ENCODE data around the gene AQP9. TPM values are rescaled to one million over a fixed set of nuclear protein-coding genes. Genes with fewer than 3 reads are reported as not detected.

The AQP9 gene
- total RNA-seq, 1 experiment from 2014 or later, result 0.67 TPM

DNA sequence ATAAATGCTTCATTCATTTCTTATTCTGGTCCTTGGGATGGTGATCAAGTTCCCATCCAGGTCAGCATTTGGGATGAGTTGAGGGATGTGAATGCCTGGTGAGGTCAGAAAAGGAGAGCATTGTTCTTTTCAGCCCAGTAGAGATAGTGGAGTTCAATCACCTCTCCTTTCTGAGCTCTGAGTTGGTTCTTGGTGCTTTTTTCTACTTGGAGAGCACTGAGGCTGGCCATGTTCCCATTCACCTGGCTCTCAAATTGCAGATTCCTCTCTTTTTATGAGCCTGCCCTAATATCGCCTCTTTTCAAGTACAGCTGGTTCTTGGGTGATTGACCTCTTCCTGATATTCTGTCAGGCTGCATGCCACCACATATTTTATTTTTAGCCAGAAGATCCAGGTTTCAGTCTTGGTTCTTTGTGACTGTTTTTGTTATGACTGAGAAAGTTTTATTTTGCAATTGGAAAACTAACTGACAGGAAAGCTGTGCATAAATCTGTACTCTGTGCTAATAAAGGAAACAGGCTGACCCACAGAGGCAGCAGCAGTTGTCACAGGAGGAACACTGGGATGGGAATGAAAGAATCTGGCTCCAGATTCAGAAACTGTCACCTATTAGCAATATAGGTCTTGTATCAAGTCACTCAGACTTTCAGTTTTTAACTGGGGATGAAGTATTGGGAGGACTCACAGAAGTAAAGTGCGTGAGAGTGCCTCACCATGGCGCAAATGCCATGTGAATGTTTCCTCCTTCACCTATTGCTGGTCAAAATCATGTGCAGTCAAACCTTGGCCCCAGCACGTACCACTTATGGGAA, 10.7 kb downstream of the AQP9 start:
- DNase-seq, result no peak
- Histone ChIP-seq H3K27ac (no peak overlapping the region), H3K27me3 (no peaks in the 10 kb centered on the region), H3K4me1 (peaks cover 16% of the 10 kb centered on the region), H3K36me3 (no peaks in the 10 kb centered on the region), H3K4me3 (no peak overlapping the region), H3K9me3 (replicated peaks) (no peaks in the 10 kb centered on the region)

DNA sequence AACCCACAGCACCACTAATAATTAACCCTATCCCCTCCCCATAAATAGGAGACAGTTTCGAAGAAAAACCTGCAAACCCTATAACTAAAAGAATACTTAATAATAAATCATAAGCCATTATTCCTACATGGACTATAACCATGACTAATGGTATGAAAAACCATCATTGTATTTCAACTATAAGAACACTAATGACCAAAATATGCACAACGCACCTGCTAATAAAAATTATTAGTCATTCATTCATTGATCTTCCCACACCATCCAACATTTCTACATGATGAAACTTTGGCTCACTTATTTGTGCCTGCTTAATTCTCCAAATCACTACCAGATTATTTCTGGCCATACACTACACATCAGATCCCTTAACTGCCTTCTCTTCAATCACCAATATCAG, 16.6 kb downstream of the AQP9 start:
- H3K4me1 ChIP-seq, result no peaks in the 10 kb centered on the region
- DNase-seq, result no peak
- no peaks in the 10 kb centered on the region for H3K36me3 ChIP-seq
- H3K9me3 ChIP-seq (replicated peaks), result no peaks in the 10 kb centered on the region
- H3K27me3 ChIP-seq, result no peaks in the 10 kb centered on the region
- H3K4me3 ChIP-seq, result no peak overlapping the region
- H3K27ac ChIP-seq, result no peak overlapping the region

GRCh38 chr15:58159827-58160386, 21.7 kb downstream of the AQP9 start:
- Histone ChIP-seq H3K27me3 (no peaks in the 10 kb centered on the region), H3K27ac (no peak overlapping the region), H3K4me1 (peaks cover 29% of the 10 kb centered on the region), H3K36me3 (no peaks in the 10 kb centered on the region), H3K9me3 (replicated peaks) (no peaks in the 10 kb centered on the region), H3K4me3 (no peak overlapping the region)
- no peak for DNase-seq

- peaks cover 37% of the 10 kb centered on the region for H3K4me1 ChIP-seq
- no peak overlapping the region for H3K4me3 ChIP-seq
- H3K9me3 ChIP-seq (replicated peaks), result no peaks in the 10 kb centered on the region
- peak overlapping the region; percentile 80 for H3K27ac ChIP-seq
- no peaks in the 10 kb centered on the region for H3K27me3 ChIP-seq
- no peaks in the 10 kb centered on the region for H3K36me3 ChIP-seq
- peak in 1 of 2 experiments; percentile 23 for DNase-seq
Measured at GRCh38 chr15:58161436-58161930, 23.3 kb downstream of the AQP9 start.

DNA sequence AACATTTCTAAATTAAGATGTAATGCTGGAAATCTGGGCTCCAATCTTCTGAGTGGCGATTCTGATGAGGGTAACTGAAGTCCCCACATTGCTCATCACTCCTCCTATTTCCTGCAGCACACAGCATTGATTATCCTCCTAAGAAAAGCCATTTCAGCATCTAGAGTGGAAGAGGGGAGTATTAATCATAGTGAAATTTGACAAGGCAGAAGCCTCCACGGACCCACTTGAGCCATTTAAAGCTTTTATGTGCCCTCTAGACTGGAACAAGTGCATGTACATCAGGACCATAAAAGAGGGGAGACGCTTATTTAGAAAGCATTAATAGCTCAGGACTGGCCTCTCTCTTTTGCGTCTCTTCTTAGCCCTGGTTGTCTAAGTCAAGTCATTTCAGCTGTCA, 25.8 kb downstream of the AQP9 start:
- H3K36me3 ChIP-seq, result no peaks in the 10 kb centered on the region
- no peak overlapping the region for H3K27ac ChIP-seq
- H3K4me3 ChIP-seq, result no peak overlapping the region
- peaks cover 37% of the 10 kb centered on the region for H3K4me1 ChIP-seq
- no peaks in the 10 kb centered on the region for H3K9me3 ChIP-seq (replicated peaks)
- no peak for DNase-seq
- no peaks in the 10 kb centered on the region for H3K27me3 ChIP-seq

GRCh38 chr15:58164926-58165325, 26.7 kb downstream of the AQP9 start:
- no peak for DNase-seq
- no peak overlapping the region for H3K4me3 ChIP-seq
- peaks cover 37% of the 10 kb centered on the region for H3K4me1 ChIP-seq
- no peak overlapping the region for H3K27ac ChIP-seq
- no peaks in the 10 kb centered on the region for H3K27me3 ChIP-seq
- H3K9me3 ChIP-seq (replicated peaks), result no peaks in the 10 kb centered on the region
- no peaks in the 10 kb centered on the region for H3K36me3 ChIP-seq

DNA sequence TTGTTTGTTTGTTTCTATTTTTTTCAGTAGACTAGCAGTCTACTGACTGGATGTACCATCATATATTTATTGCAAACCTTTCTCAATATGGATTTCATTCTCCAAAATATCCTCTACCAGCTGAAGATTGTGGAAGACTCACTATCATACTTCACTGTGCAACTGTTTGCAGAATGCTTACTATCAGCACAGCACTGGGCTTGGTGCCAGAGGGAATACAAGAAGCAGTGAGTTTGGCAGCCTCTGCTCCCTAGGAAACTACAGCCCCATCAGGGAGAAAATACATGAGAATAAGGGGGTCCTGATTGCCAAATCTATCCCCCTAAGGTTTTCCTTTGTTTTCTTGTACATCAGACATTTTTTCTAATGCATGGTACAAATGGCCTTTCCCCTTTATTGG, 27.5 kb downstream of the AQP9 start:
- H3K36me3 ChIP-seq, result no peaks in the 10 kb centered on the region
- H3K27ac ChIP-seq, result no peak overlapping the region
- H3K9me3 ChIP-seq (replicated peaks), result no peaks in the 10 kb centered on the region
- no peaks in the 10 kb centered on the region for H3K27me3 ChIP-seq
- no peak overlapping the region for H3K4me3 ChIP-seq
- peak; percentile 60 to 69 for DNase-seq
- H3K4me1 ChIP-seq, result peaks cover 31% of the 10 kb centered on the region

GRCh38 chr15:58167095-58167691, 29.0 kb downstream of the AQP9 start:
- Histone ChIP-seq H3K27me3 (no peaks in the 10 kb centered on the region), H3K36me3 (no peaks in the 10 kb centered on the region), H3K4me1 (peaks cover 26% of the 10 kb centered on the region), H3K27ac (no peak overlapping the region), H3K4me3 (no peak overlapping the region), H3K9me3 (replicated peaks) (no peaks in the 10 kb centered on the region)
- DNase-seq, result no peak

DNA sequence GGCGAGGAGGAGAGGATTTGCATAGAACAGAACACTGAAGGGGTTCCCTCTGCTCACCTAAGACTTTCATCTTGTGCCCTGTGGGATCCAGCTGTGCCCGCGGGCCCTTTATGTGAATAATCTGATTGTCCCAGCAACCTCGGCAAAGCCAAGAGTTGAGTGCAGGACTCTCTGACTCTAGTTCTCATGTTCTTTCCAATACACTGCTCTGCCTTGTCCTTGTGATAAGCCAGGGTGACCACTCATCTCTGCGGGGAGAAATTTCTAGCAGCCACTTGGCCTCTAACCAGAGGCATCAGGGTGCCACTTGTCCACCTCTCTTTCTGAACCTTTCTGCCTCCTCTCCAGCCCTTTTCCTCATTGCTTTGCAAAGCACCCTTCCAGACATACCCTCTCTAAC, 31.8 kb downstream of the AQP9 start:
- no peaks in the 10 kb centered on the region for H3K9me3 ChIP-seq (replicated peaks)
- DNase-seq, result no peak
- peaks cover 24% of the 10 kb centered on the region for H3K4me1 ChIP-seq
- H3K27ac ChIP-seq, result no peak overlapping the region
- no peaks in the 10 kb centered on the region for H3K36me3 ChIP-seq
- H3K27me3 ChIP-seq, result no peaks in the 10 kb centered on the region
- no peak overlapping the region for H3K4me3 ChIP-seq

GRCh38 chr15:58171476-58172061, 33.4 kb downstream of the AQP9 start:
- DNase-seq, result peak; percentile 98 to 99
- Histone ChIP-seq H3K4me3 (no peak overlapping the region), H3K4me1 (peaks cover 16% of the 10 kb centered on the region), H3K9me3 (replicated peaks) (no peaks in the 10 kb centered on the region), H3K36me3 (no peaks in the 10 kb centered on the region), H3K27ac (peak overlapping the region; percentile 39), H3K27me3 (no peaks in the 10 kb centered on the region)

DNA sequence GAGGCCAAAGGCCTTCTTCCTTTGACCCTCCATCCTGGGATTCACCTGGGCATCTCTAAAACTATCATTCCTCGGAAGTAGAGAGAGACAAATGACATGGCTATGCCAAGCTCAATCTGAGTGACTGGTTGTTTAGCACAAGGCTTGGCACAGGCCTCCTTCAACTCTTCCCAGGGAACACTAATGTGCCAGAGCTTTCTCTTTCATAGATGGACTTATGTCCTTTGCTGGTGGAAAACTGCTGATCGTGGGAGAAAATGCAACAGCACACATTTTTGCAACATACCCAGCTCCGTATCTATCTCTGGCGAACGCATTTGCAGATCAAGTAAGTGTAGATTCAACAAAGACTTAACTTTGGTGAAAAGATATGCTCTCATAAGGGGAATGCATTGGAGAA, 36.5 kb downstream of the AQP9 start:
- Histone ChIP-seq H3K4me3 (no peak overlapping the region), H3K9me3 (replicated peaks) (no peaks in the 10 kb centered on the region), H3K27me3 (no peaks in the 10 kb centered on the region), H3K27ac (no peak overlapping the region), H3K36me3 (no peaks in the 10 kb centered on the region), H3K4me1 (peaks cover 16% of the 10 kb centered on the region)
- no peak for DNase-seq

GRCh38 chr15:58175955-58176354, 37.8 kb downstream of the AQP9 start:
- DNase-seq, result no peak
- H3K36me3 ChIP-seq, result no peaks in the 10 kb centered on the region
- no peaks in the 10 kb centered on the region for H3K9me3 ChIP-seq (replicated peaks)
- H3K4me3 ChIP-seq, result no peak overlapping the region
- H3K27ac ChIP-seq, result no peak overlapping the region
- H3K27me3 ChIP-seq, result no peaks in the 10 kb centered on the region
- H3K4me1 ChIP-seq, result peaks cover 16% of the 10 kb centered on the region

GRCh38 chr15:58178668-58179067, 40.5 kb downstream of the AQP9 start:
- H3K9me3 ChIP-seq (replicated peaks), result no peaks in the 10 kb centered on the region
- H3K27me3 ChIP-seq, result no peaks in the 10 kb centered on the region
- no peak overlapping the region for H3K27ac ChIP-seq
- H3K4me1 ChIP-seq, result no peaks in the 10 kb centered on the region; the same call in 1 of the 2 replicates
- H3K4me3 ChIP-seq, result no peak overlapping the region
- no peak for DNase-seq
- no peaks in the 10 kb centered on the region for H3K36me3 ChIP-seq

DNA sequence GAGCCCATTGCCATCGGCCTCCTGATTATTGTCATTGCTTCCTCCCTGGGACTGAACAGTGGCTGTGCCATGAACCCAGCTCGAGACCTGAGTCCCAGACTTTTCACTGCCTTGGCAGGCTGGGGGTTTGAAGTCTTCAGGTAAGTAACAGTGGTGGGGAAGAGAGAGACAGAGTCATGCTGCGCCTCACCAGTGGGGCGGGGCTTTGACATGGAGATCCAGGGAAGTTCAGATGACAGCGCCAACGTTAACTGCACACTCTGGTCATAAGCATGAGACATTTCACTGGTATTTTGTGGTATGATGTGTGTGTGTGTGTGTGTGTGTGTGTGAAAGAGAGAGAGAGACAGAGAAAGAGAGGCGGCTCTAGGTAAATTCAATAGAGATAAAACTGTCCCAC, 41.0 kb downstream of the AQP9 start:
- no peaks in the 10 kb centered on the region for H3K27me3 ChIP-seq
- H3K4me1 ChIP-seq, result no peaks in the 10 kb centered on the region; the same call in 1 of the 2 replicates
- no peak overlapping the region for H3K27ac ChIP-seq
- H3K4me3 ChIP-seq, result no peak overlapping the region
- no peak for DNase-seq
- no peaks in the 10 kb centered on the region for H3K36me3 ChIP-seq
- no peaks in the 10 kb centered on the region for H3K9me3 ChIP-seq (replicated peaks)

- no peaks in the 10 kb centered on the region; the same call in 1 of the 2 replicates for H3K4me1 ChIP-seq
- H3K9me3 ChIP-seq (replicated peaks), result no peaks in the 10 kb centered on the region
- no peaks in the 10 kb centered on the region for H3K36me3 ChIP-seq
- H3K4me3 ChIP-seq, result no peak overlapping the region
- H3K27ac ChIP-seq, result no peak overlapping the region
- no peak for DNase-seq
- no peaks in the 10 kb centered on the region for H3K27me3 ChIP-seq
Measured at GRCh38 chr15:58179741-58180381, 41.7 kb downstream of the AQP9 start.
